Activated CD8-positive, alpha-beta T cell treated with anti-CD3 and anti-CD28 coated beads for 36 hours (primary cell): ENCODE results near the gene SLITRK2. TPM values are rescaled to one million over a fixed set of nuclear protein-coding genes. Genes with fewer than 3 reads are reported as not detected.

Experiments used
- ATAC-seq: fragments of 200-7000 bp; cut with Tn5 transposase; one replicate; pipeline ENCODE4 v1.10.0; 2021; ENCODE audit warnings: mild to moderate bottlenecking, moderate library complexity
- CTCF ChIA-PET: fragments of 350-600 bp; sonication (Branson Sonifier 250); formaldehyde crosslinking; loops from one replicate; lab custom pipeline; 2021; ENCODE audit warnings: antibody characterized with exemption; lab: Charles Lee
- POLR2A ChIA-PET: fragments of 350-600 bp; sonication (Branson Sonifier 250); formaldehyde crosslinking; loops from one replicate; lab custom pipeline; 2021; ENCODE audit warnings: antibody characterized with exemption; lab: Charles Lee
- DNase-seq: peaks from one replicate; pipeline ENCODE4 v3.0.0-alpha.2; 2020
- H3K27ac Mint-ChIP-seq: one replicate; pipeline ENCODE4 v1.8.0; 2021; ENCODE audit warnings: mild to moderate bottlenecking, mixed read lengths
- H3K27me3 Mint-ChIP-seq: one replicate; pipeline ENCODE4 v1.8.0; 2021; ENCODE audit warnings: mixed read lengths
- H3K36me3 Mint-ChIP-seq: one replicate; pipeline ENCODE4 v1.8.0; 2021; ENCODE audit warnings: low read depth, mixed read lengths
- H3K4me1 Mint-ChIP-seq: one replicate; pipeline ENCODE4 v1.8.0; 2021; ENCODE audit warnings: low read depth, mixed read lengths
- H3K4me3 Mint-ChIP-seq: one replicate; pipeline ENCODE4 v1.8.0; 2021; ENCODE audit warnings: mild to moderate bottlenecking, moderate library complexity, mixed read lengths
- H3K9me3 Mint-ChIP-seq: one replicate; pipeline ENCODE4 v1.8.0; 2021; ENCODE audit warnings: mixed read lengths
- intact Hi-C: fragments of 100-400 bp; cut with micrococcal nuclease; formaldehyde crosslinking; loops from one replicate; pipeline ENCODE4 v1.10.0; 2022
- total RNA-seq, 2 experiments: library from RNA; stranded (reverse); gene quantifications; one replicate each; pipeline ENCODE4 v1.2.3, GENCODE V29; 2021
- TF ChIP-seq, protein P1 (sequence below): fragments of 200-600 bp; IDR thresholded peaks from one replicate; pipeline ENCODE4 v1.8.0; 2022; ENCODE audit warnings: antibody characterized with exemption, mild to moderate bottlenecking

SLITRK2 gene, protein sequence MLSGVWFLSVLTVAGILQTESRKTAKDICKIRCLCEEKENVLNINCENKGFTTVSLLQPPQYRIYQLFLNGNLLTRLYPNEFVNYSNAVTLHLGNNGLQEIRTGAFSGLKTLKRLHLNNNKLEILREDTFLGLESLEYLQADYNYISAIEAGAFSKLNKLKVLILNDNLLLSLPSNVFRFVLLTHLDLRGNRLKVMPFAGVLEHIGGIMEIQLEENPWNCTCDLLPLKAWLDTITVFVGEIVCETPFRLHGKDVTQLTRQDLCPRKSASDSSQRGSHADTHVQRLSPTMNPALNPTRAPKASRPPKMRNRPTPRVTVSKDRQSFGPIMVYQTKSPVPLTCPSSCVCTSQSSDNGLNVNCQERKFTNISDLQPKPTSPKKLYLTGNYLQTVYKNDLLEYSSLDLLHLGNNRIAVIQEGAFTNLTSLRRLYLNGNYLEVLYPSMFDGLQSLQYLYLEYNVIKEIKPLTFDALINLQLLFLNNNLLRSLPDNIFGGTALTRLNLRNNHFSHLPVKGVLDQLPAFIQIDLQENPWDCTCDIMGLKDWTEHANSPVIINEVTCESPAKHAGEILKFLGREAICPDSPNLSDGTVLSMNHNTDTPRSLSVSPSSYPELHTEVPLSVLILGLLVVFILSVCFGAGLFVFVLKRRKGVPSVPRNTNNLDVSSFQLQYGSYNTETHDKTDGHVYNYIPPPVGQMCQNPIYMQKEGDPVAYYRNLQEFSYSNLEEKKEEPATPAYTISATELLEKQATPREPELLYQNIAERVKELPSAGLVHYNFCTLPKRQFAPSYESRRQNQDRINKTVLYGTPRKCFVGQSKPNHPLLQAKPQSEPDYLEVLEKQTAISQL
- not detected for total RNA-seq

DNA sequence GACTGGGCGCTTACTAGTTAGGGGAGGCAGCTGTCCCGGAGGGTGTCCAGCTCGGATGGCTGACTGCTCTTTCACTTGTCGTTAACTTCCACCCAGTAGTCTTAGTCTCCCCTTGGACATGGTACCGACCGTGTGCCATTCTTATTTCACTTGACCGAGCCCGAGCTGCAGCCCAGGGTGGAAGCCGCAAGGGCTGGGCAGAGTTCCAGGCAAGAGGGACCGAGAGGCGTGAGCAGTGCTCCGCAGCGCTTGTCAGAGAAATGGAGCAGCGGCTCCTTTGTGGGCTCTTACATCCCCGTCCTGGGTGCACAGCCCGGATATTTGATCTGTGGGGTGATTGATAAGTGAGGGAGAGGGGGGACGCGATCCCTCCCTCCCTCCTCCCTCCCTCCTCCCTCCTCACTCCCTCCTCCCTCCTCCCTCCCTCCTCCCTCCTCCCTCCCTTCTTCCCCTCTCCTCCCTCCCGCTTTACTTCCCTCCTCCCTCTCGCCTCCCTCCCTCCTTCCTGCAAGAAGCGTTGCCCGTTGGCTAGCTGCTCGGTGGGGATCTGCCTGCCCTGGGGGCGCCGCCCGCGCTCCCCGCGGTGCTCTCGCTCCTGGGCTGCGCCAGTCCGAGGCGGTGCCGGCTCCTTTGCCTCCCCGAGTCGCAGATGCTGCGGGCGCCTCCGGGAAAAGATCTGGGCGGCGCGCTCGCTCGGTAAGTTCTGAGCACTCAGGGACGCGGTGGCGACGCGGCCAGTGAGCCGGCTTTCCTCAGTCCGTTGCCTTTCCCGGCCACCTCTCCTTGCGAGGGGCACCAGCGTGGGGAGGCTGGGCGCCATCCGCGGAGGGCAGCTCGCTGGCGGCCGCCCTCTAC, at the start of gene SLITRK2:
Gene SLITRK2, plus strand, starts transcription at position 499 of the 855 bp plus-strand sequence. CDS start 4,597 bp downstream, outside the sequence.
- Mint-ChIP-seq H3K27ac (no peak within 1 kb of the TSS), H3K4me1 (no peaks in the 10 kb centered on the region), H3K4me3 (no peak within 1 kb of the TSS), H3K9me3 (no peaks in the 10 kb centered on the region), H3K27me3 (peaks cover 23% of the 10 kb centered on the region), H3K36me3 (no peaks in the 10 kb centered on the region)
- no peak for ATAC-seq
- intact Hi-C loops = no loop called here
- CTCF ChIA-PET = no interaction called here
- DNase-seq = no peak
- POLR2A ChIA-PET = no interaction called here
- TF ChIP-seq, protein P1, sequence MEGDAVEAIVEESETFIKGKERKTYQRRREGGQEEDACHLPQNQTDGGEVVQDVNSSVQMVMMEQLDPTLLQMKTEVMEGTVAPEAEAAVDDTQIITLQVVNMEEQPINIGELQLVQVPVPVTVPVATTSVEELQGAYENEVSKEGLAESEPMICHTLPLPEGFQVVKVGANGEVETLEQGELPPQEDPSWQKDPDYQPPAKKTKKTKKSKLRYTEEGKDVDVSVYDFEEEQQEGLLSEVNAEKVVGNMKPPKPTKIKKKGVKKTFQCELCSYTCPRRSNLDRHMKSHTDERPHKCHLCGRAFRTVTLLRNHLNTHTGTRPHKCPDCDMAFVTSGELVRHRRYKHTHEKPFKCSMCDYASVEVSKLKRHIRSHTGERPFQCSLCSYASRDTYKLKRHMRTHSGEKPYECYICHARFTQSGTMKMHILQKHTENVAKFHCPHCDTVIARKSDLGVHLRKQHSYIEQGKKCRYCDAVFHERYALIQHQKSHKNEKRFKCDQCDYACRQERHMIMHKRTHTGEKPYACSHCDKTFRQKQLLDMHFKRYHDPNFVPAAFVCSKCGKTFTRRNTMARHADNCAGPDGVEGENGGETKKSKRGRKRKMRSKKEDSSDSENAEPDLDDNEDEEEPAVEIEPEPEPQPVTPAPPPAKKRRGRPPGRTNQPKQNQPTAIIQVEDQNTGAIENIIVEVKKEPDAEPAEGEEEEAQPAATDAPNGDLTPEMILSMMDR = no peak

DNA sequence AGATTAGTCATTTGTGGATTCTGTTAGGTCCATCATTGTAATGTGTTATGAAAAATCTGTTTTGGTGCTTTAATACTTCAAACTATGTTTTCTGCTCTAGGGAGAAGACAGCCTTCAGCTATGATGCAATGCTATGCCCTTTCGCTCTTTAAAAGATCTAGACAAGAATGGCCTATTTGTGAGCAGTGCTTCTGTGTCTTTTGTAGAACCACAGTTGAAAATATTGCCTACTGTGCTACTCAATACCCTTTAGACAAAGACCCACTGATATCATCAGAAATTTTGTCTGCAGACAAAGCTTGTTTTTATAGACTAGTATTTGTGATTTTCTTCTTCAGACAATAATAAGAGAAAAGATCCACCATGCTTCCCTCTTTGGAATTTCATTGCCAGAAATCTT, 44.6 kb upstream of the SLITRK2 start:
- Mint-ChIP-seq H3K4me1 (no peaks in the 10 kb centered on the region), H3K27me3 (no peaks in the 10 kb centered on the region), H3K27ac (no peak overlapping the region), H3K4me3 (no peak overlapping the region), H3K9me3 (peaks cover 8% of the 10 kb centered on the region), H3K36me3 (no peaks in the 10 kb centered on the region)
- ChIA-PET CTCF (no interaction called here), POLR2A (no interaction called here)
- TF ChIP-seq, protein P1 = no peak
- DNase-seq (no peak), ATAC-seq (no peak)
- intact Hi-C loops = no loop called here

DNA sequence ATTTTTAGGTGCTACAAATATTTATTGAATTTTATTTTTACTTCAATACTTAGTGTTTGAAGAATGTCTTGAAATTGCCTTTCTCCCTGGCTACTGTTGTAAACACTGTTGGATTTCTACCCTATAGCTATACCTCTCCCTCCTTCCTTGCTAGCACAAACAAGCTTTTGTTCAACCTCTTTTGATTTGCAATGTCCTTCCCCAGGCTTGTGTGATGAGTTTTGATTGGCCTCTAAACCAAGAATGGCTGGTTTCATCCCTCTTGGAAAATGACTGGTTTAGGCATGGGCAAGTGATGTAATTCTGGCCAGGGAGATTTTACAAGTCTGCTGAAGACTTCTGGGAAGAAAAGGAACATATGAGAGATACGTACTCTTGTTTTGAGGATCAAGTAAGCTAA, 25.3 kb upstream of the SLITRK2 start:
- peaks cover 4% of the 10 kb centered on the region for H3K9me3 Mint-ChIP-seq
- TF ChIP-seq, protein P1 = no peak
- H3K4me1 Mint-ChIP-seq = no peaks in the 10 kb centered on the region
- no peak for DNase-seq
- intact Hi-C loops = no loop called here
- CTCF ChIA-PET = no interaction called here
- POLR2A ChIA-PET = no interaction called here
- H3K36me3 Mint-ChIP-seq = no peaks in the 10 kb centered on the region
- H3K27me3 Mint-ChIP-seq = no peaks in the 10 kb centered on the region
- no peak overlapping the region for H3K27ac Mint-ChIP-seq
- no peak overlapping the region for H3K4me3 Mint-ChIP-seq
- ATAC-seq = no peak

DNA sequence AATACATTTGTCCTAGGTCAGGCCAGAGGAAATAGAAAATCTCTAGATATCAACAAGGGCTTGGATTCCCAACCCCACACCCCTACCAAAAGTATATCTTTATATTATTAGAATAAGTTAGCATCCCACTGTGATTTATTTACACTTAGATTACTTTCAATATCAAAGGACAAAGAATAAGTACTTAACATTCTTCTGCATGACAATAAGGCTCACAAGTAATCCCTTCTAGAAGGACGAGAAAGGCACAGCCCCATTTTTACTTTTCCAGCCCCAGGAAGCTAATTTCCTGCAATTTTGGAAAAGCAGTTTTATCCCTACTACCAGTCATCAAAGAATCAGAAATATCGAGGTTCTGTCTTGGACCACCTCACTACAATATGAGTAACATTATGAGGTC, 14.1 kb upstream of the SLITRK2 start:
- Mint-ChIP-seq H3K9me3 (no peaks in the 10 kb centered on the region), H3K4me3 (no peak overlapping the region), H3K27ac (no peak overlapping the region), H3K4me1 (no peaks in the 10 kb centered on the region), H3K36me3 (no peaks in the 10 kb centered on the region), H3K27me3 (no peaks in the 10 kb centered on the region)
- no peak for ATAC-seq
- intact Hi-C loops = no loop called here
- TF ChIP-seq, protein P1 = no peak
- DNase-seq = no peak
- ChIA-PET CTCF (no interaction called here), POLR2A (no interaction called here)
